Chondrocyte (in vitro differentiated cells): ENCODE data around the gene SERPINA9. TPM values are rescaled to one million over a fixed set of nuclear protein-coding genes. Genes with fewer than 3 reads are reported as not detected.

Source experiments
- DNase-seq: peaks from one replicate; pipeline ENCODE4 v3.0.0; 2021; ENCODE audit warnings: mixed read lengths, low spot score
- H3K27ac Mint-ChIP-seq: one replicate; pipeline ENCODE4 v1.8.0; 2021; ENCODE audit warnings: mild to moderate bottlenecking, moderate library complexity, mixed read lengths; ENCODE audit not compliant: unreplicated experiment
- H3K27me3 Mint-ChIP-seq: 2 replicates; pipeline ENCODE4 v1.8.0; 2021; ENCODE audit warnings: low read depth, mixed read lengths
- H3K36me3 Mint-ChIP-seq: 2 replicates; pipeline ENCODE4 v1.8.0; 2021; ENCODE audit warnings: low read depth, mixed read lengths
- H3K4me1 Mint-ChIP-seq: 2 replicates; pipeline ENCODE4 v1.8.0; 2021; ENCODE audit warnings: low read depth, mild to moderate bottlenecking, mixed read lengths
- H3K4me3 Mint-ChIP-seq: one replicate; pipeline ENCODE4 v1.8.0; 2021; ENCODE audit warnings: mild to moderate bottlenecking, moderate library complexity, mixed read lengths; ENCODE audit not compliant: unreplicated experiment
- H3K9me3 Mint-ChIP-seq: 2 replicates; pipeline ENCODE4 v1.8.0; 2021; ENCODE audit warnings: low read depth, mixed read lengths
- long read RNA-seq: library from polyadenylated mRNA; stranded (forward); transcript quantifications from one replicate; pipeline ENCODE4 v2.0.0, GENCODE V29; 2021
- total RNA-seq: library from RNA; stranded (reverse); gene quantifications from 3 replicates; pipeline ENCODE4 v1.2.1, GENCODE V29; 2021
- TF ChIP-seq, protein P1 (sequence below): fragments of 200-600 bp; sonication (generic); IDR thresholded peaks from 2 replicates; pipeline ENCODE4 v1.5.0; 2021; ENCODE audit warnings: antibody characterized with exemption, mild to moderate bottlenecking, moderate library complexity

Gene SERPINA9, protein sequence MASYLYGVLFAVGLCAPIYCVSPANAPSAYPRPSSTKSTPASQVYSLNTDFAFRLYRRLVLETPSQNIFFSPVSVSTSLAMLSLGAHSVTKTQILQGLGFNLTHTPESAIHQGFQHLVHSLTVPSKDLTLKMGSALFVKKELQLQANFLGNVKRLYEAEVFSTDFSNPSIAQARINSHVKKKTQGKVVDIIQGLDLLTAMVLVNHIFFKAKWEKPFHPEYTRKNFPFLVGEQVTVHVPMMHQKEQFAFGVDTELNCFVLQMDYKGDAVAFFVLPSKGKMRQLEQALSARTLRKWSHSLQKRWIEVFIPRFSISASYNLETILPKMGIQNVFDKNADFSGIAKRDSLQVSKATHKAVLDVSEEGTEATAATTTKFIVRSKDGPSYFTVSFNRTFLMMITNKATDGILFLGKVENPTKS
- total RNA-seq: not detected in 3 replicates
- long read RNA-seq: 0 reads

DNA sequence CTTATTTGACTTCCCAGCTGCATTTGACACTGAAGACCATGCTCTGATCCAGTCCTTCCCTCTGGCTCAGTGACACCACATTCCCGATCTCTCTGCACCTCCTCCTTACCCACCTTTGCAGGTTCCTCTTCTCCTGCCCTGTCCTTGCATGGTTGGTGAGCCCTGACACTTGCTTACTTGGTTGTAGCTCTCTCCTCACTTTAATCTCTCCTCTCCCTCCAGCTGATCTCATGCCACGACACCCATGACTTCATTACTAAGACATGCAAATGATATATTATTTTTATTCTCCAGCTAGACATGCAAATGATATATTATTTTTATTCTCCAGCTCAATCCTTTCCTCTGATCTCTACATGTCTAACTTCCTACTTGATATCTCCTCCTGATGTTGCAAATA lies at the start of gene SERPINA9:
SERPINA9 (minus strand) TSS at position 175 of the 400 bp plus-strand sequence. CDS start 6,357 bp downstream, outside the sequence.
- Mint-ChIP-seq H3K4me3 (no peak within 1 kb of the TSS), H3K36me3 (peaks cover 6% of the 10 kb centered on the region), H3K27ac (no peak within 1 kb of the TSS), H3K4me1 (peaks cover 5% of the 10 kb centered on the region), H3K27me3 (peaks cover 11% of the 10 kb centered on the region), H3K9me3 (peaks cover 22% of the 10 kb centered on the region)
- DNase-seq: no peak
- TF ChIP-seq, protein P1, sequence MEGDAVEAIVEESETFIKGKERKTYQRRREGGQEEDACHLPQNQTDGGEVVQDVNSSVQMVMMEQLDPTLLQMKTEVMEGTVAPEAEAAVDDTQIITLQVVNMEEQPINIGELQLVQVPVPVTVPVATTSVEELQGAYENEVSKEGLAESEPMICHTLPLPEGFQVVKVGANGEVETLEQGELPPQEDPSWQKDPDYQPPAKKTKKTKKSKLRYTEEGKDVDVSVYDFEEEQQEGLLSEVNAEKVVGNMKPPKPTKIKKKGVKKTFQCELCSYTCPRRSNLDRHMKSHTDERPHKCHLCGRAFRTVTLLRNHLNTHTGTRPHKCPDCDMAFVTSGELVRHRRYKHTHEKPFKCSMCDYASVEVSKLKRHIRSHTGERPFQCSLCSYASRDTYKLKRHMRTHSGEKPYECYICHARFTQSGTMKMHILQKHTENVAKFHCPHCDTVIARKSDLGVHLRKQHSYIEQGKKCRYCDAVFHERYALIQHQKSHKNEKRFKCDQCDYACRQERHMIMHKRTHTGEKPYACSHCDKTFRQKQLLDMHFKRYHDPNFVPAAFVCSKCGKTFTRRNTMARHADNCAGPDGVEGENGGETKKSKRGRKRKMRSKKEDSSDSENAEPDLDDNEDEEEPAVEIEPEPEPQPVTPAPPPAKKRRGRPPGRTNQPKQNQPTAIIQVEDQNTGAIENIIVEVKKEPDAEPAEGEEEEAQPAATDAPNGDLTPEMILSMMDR: no peak

DNA sequence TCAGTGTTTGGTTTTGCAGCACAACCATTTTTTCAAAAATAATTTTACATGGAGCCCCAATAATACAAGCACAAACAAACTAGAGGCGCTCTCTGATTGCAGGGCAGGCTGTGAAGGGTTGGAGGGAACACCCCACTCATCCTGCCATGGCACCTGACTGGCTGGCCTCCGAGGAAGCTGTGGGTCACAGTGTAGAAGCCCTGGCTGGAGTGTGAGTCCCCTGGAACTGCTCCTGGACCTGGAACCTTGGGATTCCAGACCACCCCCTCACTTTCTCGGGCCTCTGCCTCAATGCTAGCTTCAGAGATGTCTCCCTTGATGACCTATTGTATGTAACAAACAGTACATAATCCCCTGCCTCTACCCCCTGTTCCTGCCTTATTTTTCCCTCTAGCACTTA lies 48.1 kb upstream of the SERPINA9 start:
- no peak for DNase-seq
- Mint-ChIP-seq H3K27me3 (peaks cover 35% of the 10 kb centered on the region), H3K4me3 (no peak overlapping the region), H3K36me3 (no peaks in the 10 kb centered on the region), H3K27ac (no peak overlapping the region), H3K9me3 (peaks cover 8% of the 10 kb centered on the region), H3K4me1 (no peaks in the 10 kb centered on the region)
- TF ChIP-seq, protein P1: no peak

DNA sequence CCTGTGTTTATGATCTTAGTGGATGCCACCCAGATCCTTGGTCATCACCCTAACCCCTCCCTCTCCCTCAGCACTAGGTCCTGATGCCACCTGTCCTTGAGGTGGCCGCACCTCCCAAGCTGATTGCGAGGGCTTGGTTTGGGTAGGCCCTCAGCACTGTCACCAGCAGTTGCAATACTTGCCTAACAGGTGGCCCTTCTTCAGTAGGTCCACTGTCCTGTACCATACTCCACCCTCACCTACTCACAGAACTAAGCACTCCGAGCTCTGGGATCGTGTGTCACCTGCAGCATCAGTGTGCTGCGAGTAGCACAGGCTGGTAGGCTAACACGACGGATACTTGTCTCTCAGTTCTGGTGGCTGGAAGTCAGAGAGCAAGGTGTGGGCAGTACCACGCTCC lies 47.3 kb upstream of the SERPINA9 start:
- Mint-ChIP-seq H3K4me3 (no peak overlapping the region), H3K9me3 (peaks cover 8% of the 10 kb centered on the region), H3K36me3 (no peaks in the 10 kb centered on the region), H3K27me3 (peaks cover 33% of the 10 kb centered on the region), H3K27ac (no peak overlapping the region), H3K4me1 (no peaks in the 10 kb centered on the region)
- TF ChIP-seq, protein P1: no peak
- DNase-seq: no peak

DNA sequence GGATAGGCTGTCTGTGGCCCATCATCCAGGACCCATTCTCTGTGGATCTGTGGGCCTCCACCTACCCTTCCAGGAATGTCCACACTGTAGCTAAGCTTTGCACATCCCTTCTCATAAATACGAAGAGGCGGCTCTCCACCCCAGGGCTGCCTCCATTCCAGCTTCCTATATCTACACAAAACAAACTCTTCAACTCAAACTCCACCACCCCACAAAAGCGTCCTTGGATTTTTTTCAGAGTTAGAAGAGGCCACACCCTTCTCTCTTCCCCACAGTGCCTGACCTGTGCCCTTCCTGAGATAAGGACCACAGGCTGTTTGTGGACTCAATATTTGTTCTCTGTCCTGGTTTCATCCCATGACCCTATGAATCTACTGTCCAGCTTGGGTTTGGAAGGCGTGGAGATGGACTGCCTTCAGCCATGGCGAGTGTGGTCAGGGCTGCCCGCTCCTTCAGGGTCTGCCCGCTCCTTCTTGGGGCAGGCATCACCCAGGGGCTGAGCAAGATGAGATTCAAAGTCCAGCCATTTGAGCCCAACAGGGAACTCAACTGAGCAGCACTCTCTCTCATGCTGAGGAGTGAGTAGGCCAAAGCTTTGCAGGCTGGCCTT lies 46.2 kb upstream of the SERPINA9 start:
- Mint-ChIP-seq H3K4me1 (peaks cover 9% of the 10 kb centered on the region), H3K27ac (no peak overlapping the region), H3K4me3 (no peak overlapping the region), H3K36me3 (no peaks in the 10 kb centered on the region), H3K9me3 (peaks cover 4% of the 10 kb centered on the region), H3K27me3 (peaks cover 27% of the 10 kb centered on the region)
- TF ChIP-seq, protein P1: no peak
- no peak for DNase-seq

DNA sequence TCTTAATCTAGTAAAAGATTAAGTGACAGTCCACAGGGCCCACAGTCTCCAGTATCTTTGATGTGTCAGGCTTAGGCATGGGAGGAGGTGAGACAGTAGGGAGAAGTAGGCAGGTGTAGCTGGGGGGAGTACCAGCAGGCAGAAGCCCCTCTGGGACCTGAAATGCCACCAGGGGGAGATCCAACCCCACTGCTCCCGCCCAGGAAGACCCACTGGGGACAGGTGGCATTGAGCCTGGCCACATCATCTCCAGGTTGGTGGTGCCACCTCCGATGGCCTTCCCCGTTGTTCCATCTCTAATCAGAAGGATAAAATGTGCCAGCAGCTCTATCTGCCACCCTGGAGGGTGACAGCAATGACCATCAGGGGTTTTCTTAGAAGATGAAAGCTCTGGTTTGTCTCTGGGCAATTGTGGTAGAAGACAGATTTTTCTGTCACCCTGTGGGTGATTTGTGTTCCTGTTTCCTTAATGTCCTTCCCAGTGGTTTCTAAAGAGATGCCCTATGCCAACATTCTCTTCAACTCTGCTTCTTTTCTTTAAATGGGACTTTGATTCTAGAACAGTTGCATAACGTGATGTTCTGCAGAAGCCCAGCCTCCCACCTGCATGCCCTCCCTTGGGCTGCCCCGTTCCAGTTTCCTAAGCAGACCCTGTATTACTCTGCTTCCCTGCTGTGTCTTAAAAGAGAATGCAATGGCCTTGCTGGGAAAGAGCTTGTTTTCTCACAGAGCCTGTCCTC lies 45.5 kb upstream of the SERPINA9 start:
- no peak overlapping the region for H3K27ac Mint-ChIP-seq
- no peak overlapping the region for H3K4me3 Mint-ChIP-seq
- no peaks in the 10 kb centered on the region for H3K36me3 Mint-ChIP-seq
- TF ChIP-seq, protein P1: no peak
- peaks cover 10% of the 10 kb centered on the region for H3K4me1 Mint-ChIP-seq
- no peak for DNase-seq
- peaks cover 24% of the 10 kb centered on the region for H3K27me3 Mint-ChIP-seq
- H3K9me3 Mint-ChIP-seq: no peaks in the 10 kb centered on the region
